ENCODE data around the gene ROR2.

Gene ROR2

GRCh38 chr9:91908293-91908623, 41.8 kb downstream of the ROR2 start:
- no peaks in the 10 kb centered on the region for H3K36me3 ChIP-seq (ENCODE audit: control insufficient read depth, insufficient read depth, low read length, severe bottlenecking)
- no peaks in the 10 kb centered on the region for H3K4me1 ChIP-seq (ENCODE audit: control insufficient read depth, insufficient read depth, low read length)
- DNase-seq (ENCODE audit: low read depth): no peak
- H3K4me3 ChIP-seq (ENCODE audit: low read length): no peak overlapping the region
- no peak overlapping the region for H3K9ac ChIP-seq (ENCODE audit: low read length)
- H3K9me3 ChIP-seq (ENCODE audit: control insufficient read depth, low read length): no peaks in the 10 kb centered on the region
- no peaks in the 10 kb centered on the region for H3K27me3 ChIP-seq (replicated peaks; ENCODE audit: control insufficient read depth, insufficient read depth, low read length)

- Histone ChIP-seq H3K36me3 (ENCODE audit: control insufficient read depth, insufficient read depth, low read length, severe bottlenecking) (no peaks in the 10 kb centered on the region), H3K27me3 (replicated peaks; ENCODE audit: control insufficient read depth, insufficient read depth, low read length) (no peaks in the 10 kb centered on the region), H3K4me3 (ENCODE audit: low read length) (no peak overlapping the region), H3K4me1 (ENCODE audit: control insufficient read depth, insufficient read depth, low read length) (no peaks in the 10 kb centered on the region), H3K9ac (ENCODE audit: low read length) (no peak overlapping the region), H3K9me3 (ENCODE audit: control insufficient read depth, low read length) (no peaks in the 10 kb centered on the region)
- DNase-seq (ENCODE audit: low read depth): no peak
These were observed 42.3 kb downstream of the ROR2 start for GRCh38 chr9:91907484-91908292.

DNA sequence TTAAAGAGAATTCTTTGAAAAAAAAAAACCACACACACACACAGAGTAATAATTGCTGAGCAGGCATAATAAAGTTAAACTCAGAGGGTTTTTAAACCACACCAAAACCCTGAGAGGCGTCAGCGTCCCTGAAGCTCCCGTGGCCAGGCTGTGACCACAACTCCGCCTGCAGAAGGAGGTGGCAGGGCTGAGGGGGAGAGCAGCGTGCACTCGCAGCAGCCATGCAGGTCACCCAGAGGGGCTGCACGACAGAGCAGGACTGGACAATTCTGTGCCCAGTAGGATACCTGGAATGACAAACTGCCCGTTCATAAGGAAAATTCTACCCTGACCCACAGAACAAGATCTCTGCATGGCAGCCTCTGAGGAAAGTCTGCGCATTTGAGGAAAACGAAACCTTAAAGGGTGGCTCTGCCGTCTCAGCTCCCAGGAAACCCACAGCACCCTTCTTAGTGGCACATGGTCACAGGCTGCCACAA, 44.0 kb downstream of the ROR2 start:
- Histone ChIP-seq H3K4me1 (ENCODE audit: control insufficient read depth, insufficient read depth, low read length) (no peaks in the 10 kb centered on the region), H3K9ac (ENCODE audit: low read length) (no peak overlapping the region), H3K27me3 (replicated peaks; ENCODE audit: control insufficient read depth, insufficient read depth, low read length) (no peaks in the 10 kb centered on the region), H3K4me3 (ENCODE audit: low read length) (no peak overlapping the region), H3K9me3 (ENCODE audit: control insufficient read depth, low read length) (no peaks in the 10 kb centered on the region), H3K36me3 (ENCODE audit: control insufficient read depth, insufficient read depth, low read length, severe bottlenecking) (no peaks in the 10 kb centered on the region)
- no peak for DNase-seq (ENCODE audit: low read depth)

- DNase-seq (ENCODE audit: low read depth): no peak
- Histone ChIP-seq H3K9me3 (ENCODE audit: control insufficient read depth, low read length) (no peaks in the 10 kb centered on the region), H3K27me3 (replicated peaks; ENCODE audit: control insufficient read depth, insufficient read depth, low read length) (no peaks in the 10 kb centered on the region), H3K36me3 (ENCODE audit: control insufficient read depth, insufficient read depth, low read length, severe bottlenecking) (no peaks in the 10 kb centered on the region), H3K4me3 (ENCODE audit: low read length) (no peak overlapping the region), H3K4me1 (ENCODE audit: control insufficient read depth, insufficient read depth, low read length) (peaks cover 4% of the 10 kb centered on the region), H3K9ac (ENCODE audit: low read length) (no peak overlapping the region)
These were observed 44.8 kb downstream of the ROR2 start for GRCh38 chr9:91905237-91905650.

- Histone ChIP-seq H3K4me3 (ENCODE audit: low read length) (no peak overlapping the region), H3K9ac (ENCODE audit: low read length) (no peak overlapping the region), H3K9me3 (ENCODE audit: control insufficient read depth, low read length) (no peaks in the 10 kb centered on the region), H3K36me3 (ENCODE audit: control insufficient read depth, insufficient read depth, low read length, severe bottlenecking) (no peaks in the 10 kb centered on the region), H3K4me1 (ENCODE audit: control insufficient read depth, insufficient read depth, low read length) (peaks cover 6% of the 10 kb centered on the region), H3K27me3 (replicated peaks; ENCODE audit: control insufficient read depth, insufficient read depth, low read length) (no peaks in the 10 kb centered on the region)
- no peak for DNase-seq (ENCODE audit: low read depth)
These were observed 45.3 kb downstream of the ROR2 start for GRCh38 chr9:91904588-91905236.

DNA sequence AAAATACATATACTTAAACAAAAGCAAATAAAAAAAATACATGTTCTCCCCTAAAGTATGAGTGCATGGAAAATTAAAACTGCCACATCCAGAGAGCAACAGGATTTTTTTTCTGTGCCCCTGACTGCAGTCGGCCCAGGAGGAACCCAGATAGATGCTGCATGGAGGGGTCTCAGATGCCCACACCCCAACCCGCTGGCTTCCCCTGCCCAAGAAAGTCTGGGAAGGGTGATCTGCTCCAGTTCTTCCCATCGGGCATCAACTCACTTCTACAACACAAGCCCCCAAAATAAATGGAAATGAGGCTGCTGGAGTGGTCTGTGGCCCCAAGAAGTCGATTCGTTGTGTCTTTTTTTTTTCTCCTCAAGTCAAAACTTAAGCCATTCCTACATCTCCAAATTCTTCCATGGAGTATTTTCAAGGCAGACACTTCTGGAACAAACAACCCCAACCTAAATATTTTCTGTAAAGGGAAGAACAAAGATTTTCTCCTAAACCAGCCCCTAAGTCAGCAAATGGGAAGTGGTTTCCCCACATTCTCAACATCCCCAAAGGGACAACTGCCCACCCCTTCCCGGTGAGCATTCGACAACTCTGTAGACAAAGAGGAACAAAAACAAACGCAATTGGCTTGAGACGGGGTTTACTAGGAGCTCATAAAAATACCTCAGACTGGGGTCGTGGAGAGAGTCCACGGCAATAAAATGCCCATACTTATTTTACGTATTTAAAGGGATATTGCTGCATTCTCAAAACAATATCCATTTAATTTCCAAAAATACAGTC, 46.7 kb downstream of the ROR2 start:
- no peaks in the 10 kb centered on the region for H3K36me3 ChIP-seq (ENCODE audit: control insufficient read depth, insufficient read depth, low read length, severe bottlenecking)
- H3K4me3 ChIP-seq (ENCODE audit: low read length): no peak overlapping the region
- H3K9me3 ChIP-seq (ENCODE audit: control insufficient read depth, low read length): no peaks in the 10 kb centered on the region
- no peak for DNase-seq (ENCODE audit: low read depth)
- no peaks in the 10 kb centered on the region for H3K27me3 ChIP-seq (replicated peaks; ENCODE audit: control insufficient read depth, insufficient read depth, low read length)
- H3K9ac ChIP-seq (ENCODE audit: low read length): no peak overlapping the region
- peaks cover 16% of the 10 kb centered on the region for H3K4me1 ChIP-seq (ENCODE audit: control insufficient read depth, insufficient read depth, low read length)

GRCh38 chr9:91902475-91903125, 47.4 kb downstream of the ROR2 start:
- H3K9me3 ChIP-seq (ENCODE audit: control insufficient read depth, low read length): no peaks in the 10 kb centered on the region
- no peak overlapping the region for H3K9ac ChIP-seq (ENCODE audit: low read length)
- H3K27me3 ChIP-seq (replicated peaks; ENCODE audit: control insufficient read depth, insufficient read depth, low read length): no peaks in the 10 kb centered on the region
- peaks cover 18% of the 10 kb centered on the region for H3K4me1 ChIP-seq (ENCODE audit: control insufficient read depth, insufficient read depth, low read length)
- no peak for DNase-seq (ENCODE audit: low read depth)
- H3K36me3 ChIP-seq (ENCODE audit: control insufficient read depth, insufficient read depth, low read length, severe bottlenecking): no peaks in the 10 kb centered on the region
- H3K4me3 ChIP-seq (ENCODE audit: low read length): no peak overlapping the region

GRCh38 chr9:91900797-91901177, 49.2 kb downstream of the ROR2 start:
- H3K36me3 ChIP-seq (ENCODE audit: control insufficient read depth, insufficient read depth, low read length, severe bottlenecking): no peaks in the 10 kb centered on the region
- H3K4me3 ChIP-seq (ENCODE audit: low read length): no peak overlapping the region
- peaks cover 36% of the 10 kb centered on the region for H3K4me1 ChIP-seq (ENCODE audit: control insufficient read depth, insufficient read depth, low read length)
- H3K27me3 ChIP-seq (replicated peaks; ENCODE audit: control insufficient read depth, insufficient read depth, low read length): no peaks in the 10 kb centered on the region
- no peak overlapping the region for H3K9ac ChIP-seq (ENCODE audit: low read length)
- DNase-seq (ENCODE audit: low read depth): no peak
- H3K9me3 ChIP-seq (ENCODE audit: control insufficient read depth, low read length): no peaks in the 10 kb centered on the region

DNA sequence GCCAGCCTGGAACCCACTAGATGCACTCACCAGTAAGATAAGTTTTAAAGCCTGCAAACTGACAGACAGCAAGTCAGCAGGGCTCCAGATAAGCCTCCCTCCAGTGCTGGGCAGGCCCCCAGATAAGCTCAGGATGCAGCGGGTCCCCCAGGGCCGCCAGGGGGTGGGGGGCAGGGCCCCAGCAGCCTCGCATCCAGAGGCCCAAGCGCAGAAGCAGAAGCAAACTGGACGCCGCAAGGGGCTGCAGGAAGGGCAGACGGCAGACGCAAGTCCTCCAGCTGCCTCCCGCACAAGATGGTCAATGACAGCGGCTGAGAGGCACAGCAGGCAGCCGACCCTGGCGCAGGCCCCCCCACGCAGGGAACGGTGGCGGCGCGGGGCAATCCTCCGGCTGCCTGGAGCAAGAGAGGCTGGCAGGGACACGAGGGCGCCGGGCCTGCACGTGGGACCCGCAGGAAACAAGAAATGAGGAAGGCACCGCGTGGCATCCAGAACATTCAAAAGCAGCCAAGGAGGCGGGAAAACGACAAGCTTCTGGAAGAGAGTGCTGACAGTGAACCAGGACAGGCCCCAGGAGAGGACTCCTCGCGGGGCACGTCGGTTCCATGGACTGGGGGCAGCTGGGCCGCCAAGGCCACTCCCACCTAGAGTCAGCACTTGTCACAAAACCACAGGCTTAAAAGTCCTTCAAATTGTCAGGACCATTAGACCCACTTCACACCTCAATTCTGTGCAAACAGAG, 49.8 kb downstream of the ROR2 start:
- Histone ChIP-seq H3K36me3 (ENCODE audit: control insufficient read depth, insufficient read depth, low read length, severe bottlenecking) (no peaks in the 10 kb centered on the region), H3K9ac (ENCODE audit: low read length) (no peak overlapping the region), H3K27me3 (replicated peaks; ENCODE audit: control insufficient read depth, insufficient read depth, low read length) (no peaks in the 10 kb centered on the region), H3K9me3 (ENCODE audit: control insufficient read depth, low read length) (no peaks in the 10 kb centered on the region), H3K4me1 (ENCODE audit: control insufficient read depth, insufficient read depth, low read length) (peaks cover 36% of the 10 kb centered on the region), H3K4me3 (ENCODE audit: low read length) (no peak overlapping the region)
- DNase-seq (ENCODE audit: low read depth): no peak

- Histone ChIP-seq H3K27me3 (replicated peaks; ENCODE audit: control insufficient read depth, insufficient read depth, low read length) (no peaks in the 10 kb centered on the region), H3K4me3 (ENCODE audit: low read length) (no peak overlapping the region), H3K9me3 (ENCODE audit: control insufficient read depth, low read length) (no peaks in the 10 kb centered on the region), H3K4me1 (ENCODE audit: control insufficient read depth, insufficient read depth, low read length) (peaks cover 36% of the 10 kb centered on the region), H3K36me3 (ENCODE audit: control insufficient read depth, insufficient read depth, low read length, severe bottlenecking) (no peaks in the 10 kb centered on the region), H3K9ac (ENCODE audit: low read length) (no peak overlapping the region)
- DNase-seq (ENCODE audit: low read depth): no peak
These were observed 50.4 kb downstream of the ROR2 start for GRCh38 chr9:91899594-91899993.

All from adipocyte (in vitro differentiated cells).